Liver (tissue), 2 donors: Measurements from ENCODE around the gene SOX14.

Source experiments
- CTCF ChIP-seq: fragments of 150-350 bp; IDR thresholded peaks from 2 replicates; pipeline ENCODE4 v1.5.1; 2017; ENCODE audit warnings: improper control_type of control experiment, low read depth, low read length; ENCODE audit not compliant: missing input control
- FOXA1 ChIP-seq: IDR thresholded peaks from 2 replicates; pipeline ENCODE4 v1.6.1; 2016; ENCODE audit warnings: antibody characterized with exemption
- YY1 ChIP-seq: IDR thresholded peaks from 2 replicates; pipeline ENCODE4 v1.6.1; 2016; ENCODE audit warnings: antibody characterized with exemption, mild to moderate bottlenecking
- ZBTB33 ChIP-seq: IDR thresholded peaks from 2 replicates; pipeline ENCODE4 v1.6.1; 2016; ENCODE audit warnings: antibody characterized with exemption
- donor health status: healthy.

GRCh38 chr3:137769322-137770065, 5.4 kb downstream of the SOX14 start:
- TF ChIP-seq CTCF (no peak), ZBTB33 (no peak), YY1 (no peak), FOXA1 (no peak)
